Measurements from ENCODE around the gene SPEG.

Gene SPEG

GRCh38 chr2:219514196-219514761 lies 79.6 kb downstream of the SPEG start, which contains the start of gene ASIC4:
Gene ASIC4, plus strand, starts transcription at chr2:219514482. Its CDS starts 243 bp downstream, at chr2:219514725.
- DNase-seq (ENCODE audit: low spot score), result no peak

- DNase-seq (ENCODE audit: low spot score), result no peak
Observed at GRCh38 chr2:219514836-219515235, 80.2 kb downstream of the SPEG start.

- no peak for DNase-seq (ENCODE audit: low spot score)
Observed at GRCh38 chr2:219515874-219516629, 81.4 kb downstream of the SPEG start.

GRCh38 chr2:219516888-219517287 lies 82.2 kb downstream of the SPEG start:
- DNase-seq (ENCODE audit: low spot score), result no peak

GRCh38 chr2:219517954-219518778 lies 83.5 kb downstream of the SPEG start:
- no peak for DNase-seq (ENCODE audit: low spot score)

GRCh38 chr2:219519526-219519916 lies 84.9 kb downstream of the SPEG start:
- no peak for DNase-seq (ENCODE audit: low spot score)

- DNase-seq (ENCODE audit: low spot score), result no peak
Observed at GRCh38 chr2:219520079-219520478, 85.4 kb downstream of the SPEG start.

- peak; percentile 54 for DNase-seq (ENCODE audit: low spot score)
Observed at GRCh38 chr2:219521066-219521880, 86.6 kb downstream of the SPEG start.

- DNase-seq (ENCODE audit: low spot score), result peak; percentile 83
Observed at GRCh38 chr2:219522111-219523030, 87.7 kb downstream of the SPEG start.

GRCh38 chr2:219523031-219523671 lies 88.5 kb downstream of the SPEG start:
- DNase-seq (ENCODE audit: low spot score), result no peak

- DNase-seq (ENCODE audit: low spot score), result no peak
Observed at GRCh38 chr2:219524817-219525216, 90.2 kb downstream of the SPEG start.

GRCh38 chr2:219525533-219526232 lies 91.0 kb downstream of the SPEG start:
- DNase-seq (ENCODE audit: low spot score), result no peak

- no peak for DNase-seq (ENCODE audit: low spot score)
Observed at GRCh38 chr2:219526320-219527075, 91.9 kb downstream of the SPEG start.

- no peak for DNase-seq (ENCODE audit: low spot score)
Observed at GRCh38 chr2:219527076-219527394, 92.4 kb downstream of the SPEG start.

GRCh38 chr2:219527472-219527871 lies 92.8 kb downstream of the SPEG start:
- DNase-seq (ENCODE audit: low spot score), result no peak

- DNase-seq (ENCODE audit: low spot score), result peak; percentile 72
Observed at GRCh38 chr2:219530048-219530963, 95.7 kb downstream of the SPEG start.

- DNase-seq (ENCODE audit: low spot score), result peak; percentile 32
Observed at GRCh38 chr2:219531639-219532377, 97.2 kb downstream of the SPEG start.

- DNase-seq (ENCODE audit: low spot score), result no peak
Observed at GRCh38 chr2:219532378-219532649, 97.7 kb downstream of the SPEG start.
